ENCODE measurements around the gene GPR142.

Gene GPR142

GRCh38 chr17:74371653-74372147 is 4.4 kb downstream of the GPR142 start:
- DNase-seq, result no peak

- DNase-seq, result no peak
Observed at GRCh38 chr17:74372426-74372825, 5.1 kb downstream of the GPR142 start.

- DNase-seq, result no peak
Observed at GRCh38 chr17:74373838-74374606, 6.7 kb downstream of the GPR142 start.

GRCh38 chr17:74374858-74375257 is 7.6 kb downstream of the GPR142 start:
- no peak for DNase-seq

GRCh38 chr17:74379495-74380085 is 12.3 kb downstream of the GPR142 start:
- DNase-seq, result peak; percentile 91

GRCh38 chr17:74380086-74380958 is 13.0 kb downstream of the GPR142 start:
- no peak for DNase-seq

- no peak for DNase-seq
Observed at GRCh38 chr17:74380959-74381808, 13.9 kb downstream of the GPR142 start.

GRCh38 chr17:74383141-74383540 is 15.8 kb downstream of the GPR142 start:
- no peak for DNase-seq

- no peak for DNase-seq
Observed at GRCh38 chr17:74385201-74385600, 17.9 kb downstream of the GPR142 start.

- no peak for DNase-seq
Observed at GRCh38 chr17:74386386-74386785, 19.1 kb downstream of the GPR142 start.

GRCh38 chr17:74387365-74388218 is 20.3 kb downstream of the GPR142 start:
- no peak for DNase-seq

- DNase-seq, result no peak
Observed at GRCh38 chr17:74389084-74389753, 21.9 kb downstream of the GPR142 start.

- DNase-seq, result no peak
Observed at GRCh38 chr17:74389937-74390679, 22.8 kb downstream of the GPR142 start.

- no peak for DNase-seq
Observed at GRCh38 chr17:74390680-74391653, 23.7 kb downstream of the GPR142 start.

- DNase-seq, result no peak
Observed at GRCh38 chr17:74391771-74392170, 24.5 kb downstream of the GPR142 start.

- no peak for DNase-seq
Observed at GRCh38 chr17:74392848-74393247, 25.5 kb downstream of the GPR142 start.

GRCh38 chr17:74393346-74393942 is 26.1 kb downstream of the GPR142 start:
- no peak for DNase-seq

GRCh38 chr17:74394275-74394950 is 27.1 kb downstream of the GPR142 start:
- no peak for DNase-seq

All from activated T-cell treated with anti-CD3 and anti-CD28 coated beads, Interleukin-2, amount 50 U/mL, for 1 hour (primary cell).